Activated CD4-positive, alpha-beta memory T cell treated with anti-CD3 and anti-CD28 coated beads for 36 hours (primary cell): ENCODE measurements around the gene LEO1. TPM values are rescaled to one million over a fixed set of nuclear protein-coding genes. Genes with fewer than 3 reads are reported as not detected.

Experiments used
- CTCF ChIA-PET: fragments of 350-600 bp; sonication (Branson Sonifier 250); formaldehyde crosslinking; loops from one replicate; lab custom pipeline; 2021; ENCODE audit warnings: antibody characterized with exemption, inconsistent platforms; lab: Charles Lee
- POLR2A ChIA-PET: fragments of 350-600 bp; sonication (Branson Sonifier 250); formaldehyde crosslinking; loops from one replicate; lab custom pipeline; 2021; ENCODE audit warnings: antibody characterized with exemption; lab: Charles Lee
- DNase-seq: peaks from one replicate; pipeline ENCODE4 v3.0.0-alpha.2; 2020
- H3K27ac Mint-ChIP-seq: one replicate; pipeline ENCODE4 v1.8.0; 2021; ENCODE audit warnings: mixed read lengths
- H3K27me3 Mint-ChIP-seq: one replicate; pipeline ENCODE4 v1.8.0; 2021; ENCODE audit warnings: mixed read lengths
- H3K36me3 Mint-ChIP-seq: one replicate; pipeline ENCODE4 v1.8.0; 2021; ENCODE audit warnings: mixed read lengths
- H3K4me1 Mint-ChIP-seq: one replicate; pipeline ENCODE4 v1.8.0; 2021; ENCODE audit warnings: low read depth, mixed read lengths
- H3K4me3 Mint-ChIP-seq: one replicate; pipeline ENCODE4 v1.8.0; 2021; ENCODE audit warnings: mild to moderate bottlenecking, mixed read lengths
- H3K9me3 Mint-ChIP-seq: one replicate; pipeline ENCODE4 v1.8.0; 2021; ENCODE audit warnings: mixed read lengths
- intact Hi-C: fragments of 100-400 bp; cut with micrococcal nuclease; formaldehyde crosslinking; loops from one replicate; pipeline ENCODE4 v1.15.1; 2023
- total RNA-seq, 2 experiments: library from RNA; stranded (reverse); gene quantifications; one replicate each; pipeline ENCODE4 v1.2.3, GENCODE V29; 2021

The LEO1 gene
- total RNA-seq, 2 experiments from 2014 or later: 27.3 to 28.3 TPM

GRCh38 chr15:51924156-51925068 lies 47.2 kb downstream of the LEO1 start:
- no peaks in the 10 kb centered on the region for H3K9me3 Mint-ChIP-seq
- ChIA-PET CTCF (no interaction called here), POLR2A (no interaction called here)
- H3K36me3 Mint-ChIP-seq: peaks cover 15% of the 10 kb centered on the region
- no peak overlapping the region for H3K27ac Mint-ChIP-seq
- H3K4me1 Mint-ChIP-seq: no peaks in the 10 kb centered on the region
- H3K4me3 Mint-ChIP-seq: no peak overlapping the region
- DNase-seq: no peak
- intact Hi-C loops: no loop called here
- no peaks in the 10 kb centered on the region for H3K27me3 Mint-ChIP-seq

- POLR2A ChIA-PET: no interaction called here
- H3K36me3 Mint-ChIP-seq: peaks cover 11% of the 10 kb centered on the region
- no peak overlapping the region for H3K27ac Mint-ChIP-seq
- intact Hi-C loops: loop anchor here (10.0 kb wide), 1 partner anchor 123 kb away; no protein-coding TSS in a partner anchor
- H3K27me3 Mint-ChIP-seq: no peaks in the 10 kb centered on the region
- H3K4me3 Mint-ChIP-seq: no peak overlapping the region
- CTCF ChIA-PET: interaction anchor here (1.1 to 1.4 kb wide), 2 partner anchors 12 to 161 kb away, joined by 3 to 5 read pairs; no protein-coding TSS in a partner anchor
- H3K9me3 Mint-ChIP-seq: no peaks in the 10 kb centered on the region
- peak; percentile 25 for DNase-seq
- H3K4me1 Mint-ChIP-seq: no peaks in the 10 kb centered on the region
Measured at GRCh38 chr15:51917493-51917892, 54.1 kb downstream of the LEO1 start.

- Mint-ChIP-seq H3K36me3 (peaks cover 17% of the 10 kb centered on the region), H3K27me3 (no peaks in the 10 kb centered on the region), H3K4me1 (no peaks in the 10 kb centered on the region), H3K9me3 (no peaks in the 10 kb centered on the region), H3K4me3 (no peak overlapping the region), H3K27ac (no peak overlapping the region)
- intact Hi-C loops: loop anchor here (10.0 kb wide), 1 partner anchor 118 kb away; no protein-coding TSS in a partner anchor
- no peak for DNase-seq
- ChIA-PET POLR2A (no interaction called here), CTCF (interaction anchor here (2.4 kb wide), 1 partner anchor 9 kb away, joined by 6 read pairs; no protein-coding TSS in a partner anchor)
Measured at GRCh38 chr15:51912528-51912927, 59.0 kb downstream of the LEO1 start.

DNA sequence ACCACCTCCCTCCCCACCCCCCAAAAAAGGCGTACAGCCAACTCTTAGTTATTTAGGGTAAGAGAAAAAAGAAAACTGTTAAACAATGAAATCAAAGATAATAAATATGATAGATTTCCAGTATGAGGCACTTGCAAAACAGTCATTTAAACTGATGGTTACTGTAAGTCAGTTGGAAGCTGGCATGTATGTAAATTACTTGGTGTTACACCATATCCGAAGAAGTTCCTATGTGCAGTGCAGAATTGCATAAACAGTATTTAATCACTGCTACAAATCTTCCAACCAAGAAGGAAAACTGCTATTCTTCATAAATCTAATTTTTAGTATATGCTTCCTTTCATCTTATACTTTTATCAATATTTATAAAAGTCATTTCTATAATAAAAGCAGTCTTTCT lies 62.0 kb downstream of the LEO1 start:
- H3K4me3 Mint-ChIP-seq: no peak overlapping the region
- no peaks in the 10 kb centered on the region for H3K9me3 Mint-ChIP-seq
- no peak for DNase-seq
- H3K27ac Mint-ChIP-seq: no peak overlapping the region
- H3K36me3 Mint-ChIP-seq: peaks cover 20% of the 10 kb centered on the region
- H3K4me1 Mint-ChIP-seq: no peaks in the 10 kb centered on the region
- ChIA-PET CTCF (interaction anchor here (1.3 to 2.3 kb wide), 2 partner anchors 18 to 21 kb away, joined by 3 to 13 read pairs; no protein-coding TSS in a partner anchor), POLR2A (no interaction called here)
- intact Hi-C loops: no loop called here
- no peaks in the 10 kb centered on the region for H3K27me3 Mint-ChIP-seq

DNA sequence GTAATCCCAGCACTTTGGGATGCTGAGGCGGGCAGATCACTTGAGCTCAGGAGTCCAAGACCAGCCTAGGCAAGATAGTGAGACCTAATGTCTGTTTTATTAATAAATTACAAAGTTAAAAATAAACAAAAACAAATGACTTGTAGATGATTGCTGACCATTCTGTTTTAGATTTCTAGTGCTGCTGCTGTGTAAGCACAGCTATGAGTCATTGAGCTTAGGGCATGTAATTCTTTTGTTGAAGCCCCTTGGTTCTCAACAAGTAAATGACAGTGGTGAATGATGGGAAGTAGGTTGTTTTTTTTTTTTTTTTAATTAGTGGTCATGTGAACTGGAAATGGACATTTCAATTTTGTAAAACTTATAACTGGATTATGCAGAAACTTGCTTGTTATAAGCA lies 63.3 kb downstream of the LEO1 start:
- ChIA-PET POLR2A (no interaction called here), CTCF (interaction anchor here (0.7 kb wide), 1 partner anchor 20 kb away, joined by 3 read pairs; no protein-coding TSS in a partner anchor)
- DNase-seq: no peak
- H3K9me3 Mint-ChIP-seq: no peaks in the 10 kb centered on the region
- H3K27me3 Mint-ChIP-seq: no peaks in the 10 kb centered on the region
- H3K36me3 Mint-ChIP-seq: peaks cover 26% of the 10 kb centered on the region
- intact Hi-C loops: no loop called here
- H3K4me3 Mint-ChIP-seq: no peak overlapping the region
- H3K4me1 Mint-ChIP-seq: no peaks in the 10 kb centered on the region
- no peak overlapping the region for H3K27ac Mint-ChIP-seq

DNA sequence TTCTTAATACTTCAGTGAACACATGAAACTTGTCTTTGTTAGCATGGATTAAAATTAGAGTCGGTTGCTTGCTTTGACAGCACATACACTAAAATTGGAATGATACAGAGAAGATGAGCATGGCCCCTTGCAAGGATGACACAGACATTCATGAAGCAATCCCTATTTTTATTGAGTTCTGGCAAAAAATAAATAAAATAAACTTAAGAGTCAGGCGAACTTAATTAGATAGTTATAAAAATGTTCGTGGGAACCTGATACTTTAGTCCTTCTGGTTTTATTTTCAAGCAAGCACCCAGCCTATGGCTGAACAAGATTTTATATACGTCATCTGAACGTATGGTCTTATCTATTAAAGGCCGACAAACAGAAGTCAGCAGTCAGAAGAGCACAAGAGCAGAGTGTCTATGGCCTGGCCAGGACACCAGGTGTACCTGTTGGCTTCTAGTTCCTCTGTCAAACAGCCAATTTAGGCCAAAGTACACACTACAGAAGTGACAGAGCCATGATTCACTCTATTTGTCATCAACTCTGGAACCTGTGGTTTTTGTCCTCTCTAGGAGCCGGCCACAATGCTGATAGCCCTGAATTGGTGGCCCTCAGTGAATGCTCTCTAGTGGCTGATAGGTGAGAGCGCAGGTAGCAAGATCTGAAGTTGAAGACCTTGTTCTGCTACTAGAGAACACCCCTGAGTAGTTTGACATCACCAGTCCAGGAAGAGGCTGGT lies 64.3 kb downstream of the LEO1 start:
- ChIA-PET POLR2A (no interaction called here), CTCF (interaction anchor here (0.7 kb wide), 1 partner anchor 19 kb away, joined by 3 read pairs; no protein-coding TSS in a partner anchor)
- intact Hi-C loops: no loop called here
- peaks cover 30% of the 10 kb centered on the region for H3K36me3 Mint-ChIP-seq
- H3K4me1 Mint-ChIP-seq: no peaks in the 10 kb centered on the region
- H3K4me3 Mint-ChIP-seq: no peak overlapping the region
- no peak overlapping the region for H3K27ac Mint-ChIP-seq
- H3K27me3 Mint-ChIP-seq: no peaks in the 10 kb centered on the region
- DNase-seq: no peak
- no peaks in the 10 kb centered on the region for H3K9me3 Mint-ChIP-seq

DNA sequence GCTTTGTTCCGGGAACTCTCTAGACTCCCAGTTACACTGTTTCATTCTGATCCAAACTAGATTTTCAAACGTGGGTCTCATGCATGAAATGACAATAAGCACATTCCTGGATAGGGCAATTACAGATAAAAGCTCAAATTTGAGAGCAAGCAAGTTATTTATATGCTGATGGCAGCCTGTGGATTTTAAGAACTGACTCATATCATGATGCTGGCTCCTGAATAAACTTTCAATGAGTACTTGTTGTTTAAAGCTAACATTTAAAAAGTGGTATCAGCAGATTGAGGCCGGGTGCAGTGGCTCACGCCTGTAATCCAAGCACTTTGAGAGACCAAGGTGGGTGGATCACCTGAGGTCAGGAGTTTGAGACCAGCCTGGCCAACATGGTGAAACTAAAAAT lies 66.6 kb downstream of the LEO1 start:
- POLR2A ChIA-PET: no interaction called here
- CTCF ChIA-PET: interaction anchor here (0.7 to 1.9 kb wide), 7 partner anchors 9 to 61 kb away, joined by 3 to 8 read pairs (median 4); no protein-coding TSS in a partner anchor

DNA sequence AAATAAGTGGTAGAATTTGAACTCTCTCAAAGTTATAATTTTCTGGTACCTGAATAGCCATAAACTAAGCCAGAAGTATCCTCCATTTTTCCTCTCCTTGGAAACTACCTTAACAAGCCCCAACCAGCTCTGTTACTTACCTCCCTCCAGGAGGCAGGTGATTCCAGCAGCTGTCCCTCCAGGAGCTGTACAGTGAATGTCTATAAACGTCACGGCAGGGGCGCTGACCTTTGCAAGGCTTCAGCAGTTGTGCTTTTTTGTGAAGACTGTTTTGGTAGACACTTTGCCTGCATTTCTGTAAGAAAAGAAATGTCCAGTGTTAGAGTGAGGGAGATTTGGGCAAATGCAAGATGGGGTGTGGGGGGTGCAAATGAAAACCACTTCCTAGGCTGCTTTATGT lies 67.2 kb downstream of the LEO1 start:
- H3K9me3 Mint-ChIP-seq: no peaks in the 10 kb centered on the region
- intact Hi-C loops: no loop called here
- H3K27me3 Mint-ChIP-seq: no peaks in the 10 kb centered on the region
- ChIA-PET CTCF (interaction anchor here (0.7 to 1.2 kb wide), 3 partner anchors 9 to 61 kb away, joined by 3 to 6 read pairs (median 5); no protein-coding TSS in a partner anchor), POLR2A (interaction anchor here (0.5 kb wide), 1 partner anchor 267 kb away, joined by 3 read pairs; no protein-coding TSS in a partner anchor)
- no peak for DNase-seq
- H3K27ac Mint-ChIP-seq: no peak overlapping the region
- no peaks in the 10 kb centered on the region for H3K4me1 Mint-ChIP-seq
- H3K4me3 Mint-ChIP-seq: no peak overlapping the region
- H3K36me3 Mint-ChIP-seq: peaks cover 36% of the 10 kb centered on the region

More for the DNA sequence above, 66.6 kb downstream of the LEO1 start:
- Mint-ChIP-seq H3K4me1 (no peaks in the 10 kb centered on the region), H3K27ac (no peak overlapping the region), H3K9me3 (no peaks in the 10 kb centered on the region), H3K4me3 (no peak overlapping the region), H3K36me3 (peaks cover 37% of the 10 kb centered on the region), H3K27me3 (no peaks in the 10 kb centered on the region)
- DNase-seq: no peak
- intact Hi-C loops: no loop called here

GRCh38 chr15:51889486-51889885 lies 82.1 kb downstream of the LEO1 start:
- Mint-ChIP-seq H3K27ac (no peak overlapping the region), H3K36me3 (peaks cover 34% of the 10 kb centered on the region), H3K27me3 (no peaks in the 10 kb centered on the region), H3K4me3 (no peak overlapping the region), H3K9me3 (peaks cover 3% of the 10 kb centered on the region), H3K4me1 (peaks cover 2% of the 10 kb centered on the region)
- intact Hi-C loops: loop anchor here (5.0 kb wide), 1 partner anchor 188 kb away; no protein-coding TSS in a partner anchor
- DNase-seq: no peak
- ChIA-PET CTCF (interaction anchor here (0.9 to 3.7 kb wide), 16 partner anchors 10 to 319 kb away, joined by 3 to 34 read pairs (median 6); no protein-coding TSS in a partner anchor), POLR2A (no interaction called here)

GRCh38 chr15:51888593-51889195 lies 82.9 kb downstream of the LEO1 start:
- DNase-seq: no peak
- H3K4me1 Mint-ChIP-seq: peaks cover 2% of the 10 kb centered on the region
- intact Hi-C loops: loop anchor here (1.0 to 5.0 kb wide), 2 partner anchors 189 to 251 kb away; no protein-coding TSS in a partner anchor
- peaks cover 28% of the 10 kb centered on the region for H3K36me3 Mint-ChIP-seq
- H3K4me3 Mint-ChIP-seq: no peak overlapping the region
- ChIA-PET POLR2A (no interaction called here), CTCF (interaction anchor here (0.7 to 3.7 kb wide), 22 partner anchors 9 to 339 kb away, joined by 3 to 34 read pairs (median 6); no protein-coding TSS in a partner anchor)
- peaks cover 3% of the 10 kb centered on the region for H3K9me3 Mint-ChIP-seq
- H3K27ac Mint-ChIP-seq: no peak overlapping the region
- H3K27me3 Mint-ChIP-seq: no peaks in the 10 kb centered on the region
